Esophagus muscularis mucosa (tissue), 4 donors: Measurements from ENCODE around the gene CBX6.

Source experiments
- EP300 ChIP-seq: sonication (generic); formaldehyde crosslinking; IDR thresholded peaks from one replicate; pipeline ENCODE4 v1.6.1; 2017; ENCODE audit warnings: antibody characterized with exemption
- POLR2A ChIP-seq: fragments of 450-650 bp; IDR thresholded peaks from one replicate; pipeline ENCODE4 v1.6.1; 2017; ENCODE audit warnings: antibody characterized with exemption, moderate library complexity, mild to moderate bottlenecking, low read depth
- POLR2AphosphoS5 ChIP-seq, 2 donors: sonication (generic); formaldehyde crosslinking; IDR thresholded peaks; one replicate each; pipeline ENCODE4 v1.6.1; 2017; ENCODE audit warnings: antibody characterized with exemption in 2 of 2
- TF ChIP-seq, protein P1 (sequence below), 3 experiments: fragments of 200-600 bp in 2 of 3; fragments of 450-650 bp in 1 of 3; sonication (generic) in 2 of 3; IDR thresholded peaks; one replicate each; pipeline ENCODE4 v1.5.1; 2017 to 2019; ENCODE audit warnings: antibody characterized with exemption in 3 of 3, mild to moderate bottlenecking in 2 of 3, moderate library complexity in 1 of 3

DNA sequence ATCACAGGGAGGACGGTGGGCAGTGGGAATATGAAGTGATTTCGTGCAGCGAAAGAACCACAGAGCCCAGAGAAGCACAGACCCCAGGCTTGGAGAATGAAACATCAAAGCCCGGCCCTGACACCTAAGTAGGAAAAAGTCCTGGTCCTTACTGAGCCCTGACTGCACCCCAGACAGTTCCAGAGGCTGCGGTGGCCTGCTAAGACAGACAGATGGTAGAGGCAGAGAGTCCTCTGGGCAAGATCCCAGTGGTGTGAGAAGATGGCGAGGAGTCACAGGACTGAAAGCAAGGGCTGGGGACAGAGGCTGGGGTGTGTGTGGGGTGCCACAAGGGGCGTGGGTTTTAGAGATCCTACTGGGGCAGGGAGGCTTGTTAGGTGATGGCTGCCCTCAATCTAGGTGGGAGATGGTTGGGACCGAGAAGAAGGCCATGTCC lies 3.7 kb downstream of the CBX6 start:
- TF ChIP-seq, protein P1, sequence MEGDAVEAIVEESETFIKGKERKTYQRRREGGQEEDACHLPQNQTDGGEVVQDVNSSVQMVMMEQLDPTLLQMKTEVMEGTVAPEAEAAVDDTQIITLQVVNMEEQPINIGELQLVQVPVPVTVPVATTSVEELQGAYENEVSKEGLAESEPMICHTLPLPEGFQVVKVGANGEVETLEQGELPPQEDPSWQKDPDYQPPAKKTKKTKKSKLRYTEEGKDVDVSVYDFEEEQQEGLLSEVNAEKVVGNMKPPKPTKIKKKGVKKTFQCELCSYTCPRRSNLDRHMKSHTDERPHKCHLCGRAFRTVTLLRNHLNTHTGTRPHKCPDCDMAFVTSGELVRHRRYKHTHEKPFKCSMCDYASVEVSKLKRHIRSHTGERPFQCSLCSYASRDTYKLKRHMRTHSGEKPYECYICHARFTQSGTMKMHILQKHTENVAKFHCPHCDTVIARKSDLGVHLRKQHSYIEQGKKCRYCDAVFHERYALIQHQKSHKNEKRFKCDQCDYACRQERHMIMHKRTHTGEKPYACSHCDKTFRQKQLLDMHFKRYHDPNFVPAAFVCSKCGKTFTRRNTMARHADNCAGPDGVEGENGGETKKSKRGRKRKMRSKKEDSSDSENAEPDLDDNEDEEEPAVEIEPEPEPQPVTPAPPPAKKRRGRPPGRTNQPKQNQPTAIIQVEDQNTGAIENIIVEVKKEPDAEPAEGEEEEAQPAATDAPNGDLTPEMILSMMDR (IDR thresholded peaks at IDR 0.05) = no peak
- TF ChIP-seq POLR2A (no peak), POLR2AphosphoS5 (IDR thresholded peaks at IDR 0.05) (no peak), EP300 (no peak)
